HG03025 (cell line): ENCODE results near the gene SPG7.
"Not testable (repeated sequence)": the region's sequence is repeated elsewhere in the genome, so short reads cannot be mapped to it uniquely, and the experiment has no call there.

Experiments used
- ATAC-seq: cut with Tn5 transposase; IDR thresholded peaks from one replicate; pipeline ENCODE4 v1.9.1; 2021; ENCODE audit warnings: mild to moderate bottlenecking, moderate library complexity; ENCODE audit not compliant: unreplicated experiment, low FRiP score

The SPG7 gene

GRCh38 chr16:89561142-89561883, 53.1 kb downstream of the SPG7 start:
- ATAC-seq, result no peak

GRCh38 chr16:89561884-89562599, 53.8 kb downstream of the SPG7 start:
- no peak for ATAC-seq

DNA sequence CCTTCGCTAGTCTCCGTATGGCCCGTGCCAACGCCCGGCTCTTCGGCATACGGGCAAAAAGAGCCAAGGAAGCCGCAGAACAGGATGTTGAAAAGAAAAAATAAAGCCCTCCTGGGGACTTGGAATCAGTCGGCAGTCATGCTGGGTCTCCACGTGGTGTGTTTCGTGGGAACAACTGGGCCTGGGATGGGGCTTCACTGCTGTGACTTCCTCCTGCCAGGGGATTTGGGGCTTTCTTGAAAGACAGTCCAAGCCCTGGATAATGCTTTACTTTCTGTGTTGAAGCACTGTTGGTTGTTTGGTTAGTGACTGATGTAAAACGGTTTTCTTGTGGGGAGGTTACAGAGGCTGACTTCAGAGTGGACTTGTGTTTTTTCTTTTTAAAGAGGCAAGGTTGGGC, 54.7 kb downstream of the SPG7 start:
- no peak for ATAC-seq

DNA sequence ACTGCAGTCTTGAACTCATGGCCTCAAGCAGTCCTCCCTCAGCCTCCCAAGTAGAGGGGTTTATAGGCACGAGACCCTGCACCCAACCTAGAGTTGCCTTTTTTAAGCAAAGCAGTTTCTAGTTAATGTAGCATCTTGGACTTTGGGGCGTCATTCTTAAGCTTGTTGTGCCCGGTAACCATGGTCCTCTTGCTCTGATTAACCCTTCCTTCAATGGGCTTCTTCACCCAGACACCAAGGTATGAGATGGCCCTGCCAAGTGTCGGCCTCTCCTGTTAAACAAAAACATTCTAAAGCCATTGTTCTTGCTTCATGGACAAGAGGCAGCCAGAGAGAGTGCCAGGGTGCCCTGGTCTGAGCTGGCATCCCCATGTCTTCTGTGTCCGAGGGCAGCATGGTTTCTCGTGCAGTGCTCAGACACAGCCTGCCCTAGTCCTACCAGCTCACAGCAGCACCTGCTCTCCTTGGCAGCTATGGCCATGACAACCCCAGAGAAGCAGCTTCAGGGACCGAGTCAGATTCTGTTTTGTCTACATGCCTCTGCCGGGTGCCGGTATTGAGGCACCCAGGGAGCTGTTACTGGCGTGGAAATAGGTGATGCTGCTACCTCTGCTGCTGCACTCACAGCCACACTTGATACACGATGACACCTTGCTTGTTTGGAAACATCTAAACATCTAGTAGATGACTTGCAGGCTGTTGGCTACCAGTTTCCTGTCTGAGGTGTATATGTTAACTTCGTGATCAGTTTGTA, 55.6 kb downstream of the SPG7 start:
- no peak for ATAC-seq

DNA sequence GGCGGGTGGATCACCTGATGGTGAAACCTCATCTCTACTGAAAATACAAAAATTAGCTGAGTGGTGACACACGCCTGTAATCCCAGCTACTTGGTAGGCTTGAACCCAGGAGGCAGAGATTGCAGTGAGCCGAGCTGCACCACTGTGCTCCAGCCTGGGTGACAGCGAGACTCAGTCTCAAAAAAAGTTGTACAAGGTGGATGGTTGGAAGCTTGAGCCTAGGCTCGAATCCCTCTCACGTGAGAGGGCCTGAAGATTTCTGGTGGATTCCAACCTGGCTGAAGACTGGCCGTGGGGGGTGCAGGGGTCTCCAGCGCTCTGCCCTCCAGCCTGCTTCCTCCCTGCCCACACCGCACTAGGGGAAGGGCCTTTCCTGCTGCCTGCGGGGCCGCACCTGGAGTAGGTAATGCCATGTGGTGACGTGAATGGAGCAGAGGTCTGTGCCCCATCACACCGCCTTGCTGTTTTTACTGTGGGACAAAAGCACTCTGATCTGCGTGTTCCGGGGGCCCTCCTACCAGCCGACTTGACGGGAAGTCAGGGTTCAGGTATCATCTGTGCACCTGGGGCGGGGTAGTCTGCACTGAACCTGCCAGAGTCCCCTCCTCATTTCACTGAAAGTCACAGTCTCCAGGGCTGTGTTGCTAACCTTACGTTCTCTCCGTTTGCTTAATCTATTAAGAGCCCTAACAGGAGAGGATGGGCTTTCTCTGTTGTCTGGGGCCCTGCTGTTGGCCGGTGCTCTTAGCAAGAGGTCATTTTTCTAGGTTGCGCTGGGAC, 56.5 kb downstream of the SPG7 start:
- no peak for ATAC-seq

GRCh38 chr16:89565256-89565505, 57.0 kb downstream of the SPG7 start:
- no peak for ATAC-seq

DNA sequence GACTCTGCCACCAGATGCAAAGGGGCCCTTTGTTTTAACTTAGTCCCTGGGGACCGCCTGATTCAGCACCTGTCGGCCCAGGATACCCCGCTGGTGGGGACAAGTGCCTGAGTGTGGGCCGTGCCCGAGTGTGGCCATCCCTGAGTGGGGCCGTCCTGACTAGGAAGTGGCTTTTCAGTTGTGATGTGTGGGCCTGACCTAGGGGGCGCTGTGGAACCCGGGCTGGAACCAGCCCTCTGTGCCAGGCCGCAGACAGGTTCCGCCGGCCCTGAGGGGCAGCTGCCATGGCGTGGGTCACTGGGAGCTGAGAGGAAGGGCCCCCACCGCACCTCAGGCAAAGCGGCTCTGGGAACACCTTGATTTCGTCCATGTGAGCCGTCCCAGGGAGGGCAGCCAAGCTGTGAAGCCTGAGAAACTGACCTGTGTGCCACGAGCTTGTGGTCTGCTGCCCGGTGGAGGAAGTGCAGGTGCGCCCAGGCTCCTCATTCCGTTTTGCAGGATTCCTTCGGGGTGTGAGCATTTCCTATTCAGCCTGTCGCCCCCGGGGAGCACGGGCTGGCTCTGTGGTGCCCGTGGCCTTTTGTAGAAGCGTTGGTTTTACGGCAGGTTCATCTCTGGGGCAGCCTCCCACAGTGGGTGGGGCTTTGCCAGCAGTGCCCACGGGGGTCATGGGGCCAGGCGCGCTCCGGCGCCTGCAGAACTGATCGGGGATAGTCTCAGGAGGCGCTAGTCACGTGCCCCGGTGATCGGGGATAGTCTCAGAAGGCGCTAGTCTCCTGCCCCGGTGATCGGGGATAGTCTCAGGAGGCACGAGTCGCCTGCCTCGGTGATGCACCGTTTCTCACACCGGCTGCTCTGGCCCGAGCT, 57.5 kb downstream of the SPG7 start:
- no peak for ATAC-seq

- no peak for ATAC-seq
Observed at GRCh38 chr16:89567656-89568594, 59.7 kb downstream of the SPG7 start.

DNA sequence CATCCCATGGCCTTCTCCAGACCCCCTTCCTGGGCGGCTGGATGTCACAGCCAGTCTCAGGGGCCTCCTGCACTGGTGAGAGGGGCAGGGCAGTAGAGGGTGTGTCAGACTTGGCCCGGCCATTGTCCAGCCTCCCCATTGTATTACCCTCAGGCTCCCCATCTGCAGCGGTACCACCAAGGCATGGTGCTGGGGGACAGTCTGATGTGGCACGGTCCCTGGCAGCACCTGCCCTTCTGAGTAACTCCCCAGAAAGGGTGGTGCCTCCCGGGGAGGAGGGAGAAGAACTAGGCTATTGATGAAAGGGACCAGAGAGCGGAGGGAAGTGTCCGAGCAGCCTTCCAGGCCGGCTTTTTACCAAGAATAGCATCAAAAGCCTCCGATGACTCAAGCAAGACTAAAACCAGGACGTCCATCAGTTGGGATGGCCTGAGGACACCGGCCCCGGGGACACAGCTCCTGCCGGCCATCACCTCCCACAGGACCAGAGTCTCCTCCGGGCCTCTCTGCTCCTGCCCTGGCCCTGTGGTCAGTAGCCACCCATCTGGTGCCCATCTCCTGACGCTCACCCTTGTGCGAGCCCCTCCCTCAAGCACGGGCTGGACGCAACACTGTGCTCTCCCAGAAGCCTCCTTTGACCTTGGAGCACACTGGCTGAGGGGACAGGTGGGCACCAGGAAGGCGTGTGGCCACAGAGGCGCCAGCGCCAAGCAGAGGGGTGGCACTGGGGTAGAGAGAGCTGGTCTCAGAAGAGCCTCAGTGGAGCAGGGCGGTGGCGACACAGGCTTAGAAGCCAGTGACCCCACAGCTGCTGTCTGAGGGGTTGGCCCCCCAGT, 61.5 kb downstream of the SPG7 start:
- ATAC-seq, result no peak

DNA sequence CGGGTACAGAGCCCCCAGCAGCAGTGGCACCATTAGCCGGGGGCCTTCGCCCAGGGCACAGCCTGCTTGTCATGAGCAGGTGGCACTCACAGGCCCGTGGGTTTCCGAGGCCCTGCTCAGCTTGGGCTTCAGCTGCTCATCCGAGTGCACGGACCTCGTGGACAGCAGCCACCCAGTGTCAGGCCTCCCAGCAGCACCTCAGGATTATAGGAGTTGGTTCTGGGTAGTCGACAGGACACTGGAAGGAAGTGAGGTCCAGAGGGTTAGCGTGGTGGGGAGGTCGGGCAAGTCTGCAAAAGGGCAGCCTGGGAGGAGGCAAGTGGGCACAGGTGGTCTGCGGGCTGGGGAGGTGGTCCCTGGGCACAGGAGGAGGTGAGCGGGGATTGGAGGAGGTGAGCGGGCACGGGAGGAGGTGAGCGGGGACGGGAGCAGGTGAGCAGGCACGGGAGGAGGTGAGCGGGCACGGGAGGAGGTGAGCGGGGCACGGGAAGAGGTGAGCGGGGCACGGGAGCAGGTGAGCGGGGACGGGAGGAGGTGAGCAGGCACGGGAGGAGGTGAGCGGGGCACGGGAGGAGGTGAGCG, 62.2 kb downstream of the SPG7 start:
- no peak for ATAC-seq

DNA sequence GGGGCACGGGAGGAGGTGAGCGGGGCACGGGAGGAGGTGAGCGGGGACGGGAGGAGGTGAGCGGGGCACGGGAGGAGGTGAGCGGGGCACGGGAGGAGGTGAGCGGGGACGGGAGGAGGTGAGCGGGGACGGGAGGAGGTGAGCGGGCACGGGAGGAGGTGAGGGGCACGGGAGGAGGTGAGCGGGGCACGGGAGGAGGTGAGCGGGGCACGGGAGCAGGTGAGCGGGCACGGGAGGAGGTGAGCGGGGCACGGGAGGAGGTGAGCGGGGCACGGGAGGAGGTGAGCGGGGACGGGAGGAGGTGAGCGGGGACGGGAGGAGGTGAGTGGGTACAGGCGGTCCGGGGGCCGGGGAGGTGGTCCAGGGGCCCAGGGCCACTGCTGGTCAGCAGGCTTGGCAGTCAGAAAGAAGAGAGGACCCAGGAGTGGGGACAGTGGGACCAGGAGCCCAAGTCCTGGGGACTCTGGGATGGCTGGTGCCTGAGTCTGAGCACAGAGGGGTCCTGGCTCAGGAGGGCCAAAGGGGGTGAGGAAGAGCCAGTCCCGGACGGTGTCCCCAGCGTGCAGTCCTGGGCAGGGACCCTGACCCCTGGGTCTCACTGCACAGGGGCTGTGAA, 62.9 kb downstream of the SPG7 start:
- ATAC-seq, result not testable (repeated sequence)

DNA sequence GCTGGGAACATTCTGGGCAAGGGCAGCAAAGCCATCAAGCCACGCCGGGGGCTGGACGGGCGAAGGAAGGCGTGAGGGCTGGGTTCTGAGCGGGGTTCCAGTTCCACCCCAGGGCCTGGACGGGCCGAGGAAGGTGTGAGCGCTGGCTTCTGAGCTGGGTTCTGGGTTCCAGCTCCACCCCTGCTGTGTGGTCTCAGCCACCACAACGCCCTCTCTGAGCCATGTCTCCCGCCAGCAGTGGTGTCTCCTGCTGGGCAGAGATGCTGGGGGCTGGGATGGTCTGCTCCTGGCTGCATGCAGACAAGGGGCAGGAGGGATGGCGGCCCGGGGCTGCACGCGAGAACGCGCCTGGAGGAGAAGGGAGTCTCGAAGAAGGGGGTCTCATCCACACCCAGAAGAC, 63.4 kb downstream of the SPG7 start:
- no peak for ATAC-seq

DNA sequence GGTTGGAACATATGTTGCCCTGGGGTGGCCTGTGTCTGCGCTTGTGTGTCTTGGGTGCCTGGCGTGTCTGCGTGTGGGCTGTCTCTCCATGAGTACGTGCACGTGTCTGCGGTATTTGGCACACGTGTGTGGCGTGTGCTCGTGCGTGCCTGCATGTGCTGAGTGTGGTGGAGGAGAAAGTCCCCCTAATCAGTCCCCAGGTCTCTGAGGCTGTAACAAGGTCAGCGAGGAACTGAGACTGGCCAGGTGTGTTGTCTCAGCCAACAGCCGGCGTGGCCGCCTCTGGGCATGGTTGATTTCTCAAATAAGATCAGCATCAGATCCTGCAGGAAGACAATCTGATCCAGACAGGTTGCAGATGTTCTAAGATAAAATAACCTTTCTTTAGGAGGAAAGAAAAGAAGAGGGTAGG, 63.9 kb downstream of the SPG7 start:
- no peak for ATAC-seq

- no peak for ATAC-seq
Observed at GRCh38 chr16:89572485-89573205, 64.4 kb downstream of the SPG7 start.

GRCh38 chr16:89573826-89574680, 65.8 kb downstream of the SPG7 start:
- ATAC-seq, result no peak
